ENCODE data around the gene ALDH16A1. TPM values are rescaled to one million over a fixed set of nuclear protein-coding genes. Genes with fewer than 3 reads are reported as not detected.

The ALDH16A1 gene
- total RNA-seq, 1 experiment from 2014 or later = 40.9 TPM

DNA sequence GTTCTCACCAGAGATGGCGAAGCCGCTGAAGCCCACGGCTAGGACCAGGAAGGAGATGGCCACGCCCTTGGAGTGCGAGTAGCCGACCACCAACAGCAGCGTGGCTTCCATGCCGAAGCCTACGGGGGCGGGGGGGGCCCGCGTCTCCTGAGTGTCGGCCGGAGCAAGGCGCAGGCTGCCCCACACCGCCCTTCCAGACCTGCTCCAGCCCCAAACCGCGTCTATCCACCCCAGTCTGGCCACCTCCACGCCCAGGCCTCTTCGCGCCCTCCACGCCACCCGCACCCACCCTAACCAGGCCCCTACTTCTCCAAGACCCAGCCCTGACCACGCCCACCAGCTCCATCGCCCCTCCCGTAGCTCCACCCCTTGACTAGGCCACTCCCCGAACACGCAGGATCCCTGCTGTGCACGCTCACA, 21.7 kb upstream of the ALDH16A1 start:
- ChIA-PET CTCF (no interaction called here), POLR2A (ENCODE audit: unreplicated experiment) (no interaction called here)
- Histone ChIP-seq H3K4me2 (no peak overlapping the region), H3K36me3 (ENCODE audit: low read depth) (no peaks in the 10 kb centered on the region), H3K9me2 (ENCODE audit: insufficient read depth) (no peaks in the 10 kb centered on the region), H2AFZ (no peak overlapping the region), H4K20me1 (ENCODE audit: insufficient read depth) (no peaks in the 10 kb centered on the region), H3K79me2 (ENCODE audit: low read depth) (no peaks in the 10 kb centered on the region), H3K27ac (no peak overlapping the region), H3F3A (ENCODE audit: insufficient read depth, low read depth) (peaks cover 6% of the 10 kb centered on the region; the same call in 1 of the 2 replicates), H3K4me1 (replicated peaks; ENCODE audit: insufficient read depth) (no peaks in the 10 kb centered on the region), H3K27me3 (ENCODE audit: insufficient read depth, low read depth) (peaks cover 46% of the 10 kb centered on the region), H3K9me3 (ENCODE audit: insufficient read depth, low read depth) (no peaks in the 10 kb centered on the region), H3K4me3 (no peak overlapping the region)
- intact Hi-C loops (cut with micrococcal nuclease; ENCODE audit: unreplicated experiment) = no loop called here
- DNase-seq = no peak
- no TSS peak for BruUV-seq (replicated peaks)
- no peak for TF ChIP-seq EZH2 (IDR thresholded peaks at IDR 0.05; ENCODE audit: low read depth)
- TF ChIP-seq, protein P1, sequence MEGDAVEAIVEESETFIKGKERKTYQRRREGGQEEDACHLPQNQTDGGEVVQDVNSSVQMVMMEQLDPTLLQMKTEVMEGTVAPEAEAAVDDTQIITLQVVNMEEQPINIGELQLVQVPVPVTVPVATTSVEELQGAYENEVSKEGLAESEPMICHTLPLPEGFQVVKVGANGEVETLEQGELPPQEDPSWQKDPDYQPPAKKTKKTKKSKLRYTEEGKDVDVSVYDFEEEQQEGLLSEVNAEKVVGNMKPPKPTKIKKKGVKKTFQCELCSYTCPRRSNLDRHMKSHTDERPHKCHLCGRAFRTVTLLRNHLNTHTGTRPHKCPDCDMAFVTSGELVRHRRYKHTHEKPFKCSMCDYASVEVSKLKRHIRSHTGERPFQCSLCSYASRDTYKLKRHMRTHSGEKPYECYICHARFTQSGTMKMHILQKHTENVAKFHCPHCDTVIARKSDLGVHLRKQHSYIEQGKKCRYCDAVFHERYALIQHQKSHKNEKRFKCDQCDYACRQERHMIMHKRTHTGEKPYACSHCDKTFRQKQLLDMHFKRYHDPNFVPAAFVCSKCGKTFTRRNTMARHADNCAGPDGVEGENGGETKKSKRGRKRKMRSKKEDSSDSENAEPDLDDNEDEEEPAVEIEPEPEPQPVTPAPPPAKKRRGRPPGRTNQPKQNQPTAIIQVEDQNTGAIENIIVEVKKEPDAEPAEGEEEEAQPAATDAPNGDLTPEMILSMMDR (conservative IDR thresholded peaks at IDR 0.05) = no peak

DNA sequence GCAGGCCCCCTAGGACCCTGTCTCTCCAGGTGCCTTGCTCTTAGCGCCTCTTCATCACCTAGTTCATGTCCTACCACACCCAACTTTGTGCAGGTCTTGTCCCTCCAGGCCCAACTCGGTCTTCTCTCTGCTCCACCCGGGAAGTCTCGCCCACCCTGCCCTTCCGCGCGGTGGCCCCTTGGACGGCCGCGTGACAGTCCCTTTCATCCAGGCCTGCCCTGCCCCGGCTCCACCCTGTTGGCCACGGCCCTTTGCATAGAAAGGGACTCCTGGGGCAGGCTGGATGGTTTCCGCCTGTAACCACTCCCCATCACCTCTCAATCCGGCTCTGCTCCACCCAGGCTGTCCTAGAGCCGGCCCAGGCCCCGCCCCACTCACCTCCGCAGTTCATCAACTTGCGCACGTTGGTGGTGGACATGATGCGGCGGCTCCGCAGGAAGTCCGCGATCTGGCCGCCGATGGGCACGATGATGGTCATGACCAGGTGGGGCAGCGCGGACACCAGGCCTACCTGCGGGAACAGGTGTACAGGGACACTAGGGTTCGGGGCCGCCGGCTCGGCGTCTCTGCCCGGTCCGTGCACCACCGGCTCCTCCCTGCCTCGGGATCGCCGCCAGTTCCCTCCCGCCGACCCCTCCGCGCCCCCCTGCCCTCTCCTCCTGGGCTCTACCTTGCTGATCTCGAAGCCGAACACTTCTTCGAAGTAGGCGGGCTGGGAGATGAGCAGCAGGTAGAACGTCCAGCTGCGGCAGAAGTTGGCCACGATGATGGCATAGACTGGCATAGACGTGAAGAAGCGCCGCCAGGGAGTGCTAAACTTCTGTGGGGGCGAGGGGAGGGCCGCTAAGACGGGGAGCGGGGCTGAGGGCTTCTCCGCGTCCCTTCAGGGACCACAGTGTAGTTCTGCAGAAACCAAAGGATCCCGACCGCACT, 20.6 kb upstream of the ALDH16A1 start:
- Histone ChIP-seq H3K36me3 (ENCODE audit: low read depth) (no peaks in the 10 kb centered on the region), H3F3A (ENCODE audit: insufficient read depth, low read depth) (peaks cover 6% of the 10 kb centered on the region; the same call in 1 of the 2 replicates), H3K79me2 (ENCODE audit: low read depth) (no peaks in the 10 kb centered on the region), H4K20me1 (ENCODE audit: insufficient read depth) (no peaks in the 10 kb centered on the region), H3K4me1 (replicated peaks; ENCODE audit: insufficient read depth) (no peaks in the 10 kb centered on the region), H3K9me3 (ENCODE audit: insufficient read depth, low read depth) (no peaks in the 10 kb centered on the region), H3K4me2 (no peak overlapping the region), H3K27ac (no peak overlapping the region), H3K4me3 (no peak overlapping the region), H3K27me3 (ENCODE audit: insufficient read depth, low read depth) (peaks cover 41% of the 10 kb centered on the region), H2AFZ (no peak overlapping the region), H3K9me2 (ENCODE audit: insufficient read depth) (no peaks in the 10 kb centered on the region)
- no TSS peak for BruUV-seq (replicated peaks)
- DNase-seq = no peak
- TF ChIP-seq, protein P1 (conservative IDR thresholded peaks at IDR 0.05) = no peak
- TF ChIP-seq EZH2 (IDR thresholded peaks at IDR 0.05; ENCODE audit: low read depth) = no peak
- intact Hi-C loops (cut with micrococcal nuclease; ENCODE audit: unreplicated experiment) = no loop called here
- ChIA-PET POLR2A (ENCODE audit: unreplicated experiment) (no interaction called here), CTCF (no interaction called here)

DNA sequence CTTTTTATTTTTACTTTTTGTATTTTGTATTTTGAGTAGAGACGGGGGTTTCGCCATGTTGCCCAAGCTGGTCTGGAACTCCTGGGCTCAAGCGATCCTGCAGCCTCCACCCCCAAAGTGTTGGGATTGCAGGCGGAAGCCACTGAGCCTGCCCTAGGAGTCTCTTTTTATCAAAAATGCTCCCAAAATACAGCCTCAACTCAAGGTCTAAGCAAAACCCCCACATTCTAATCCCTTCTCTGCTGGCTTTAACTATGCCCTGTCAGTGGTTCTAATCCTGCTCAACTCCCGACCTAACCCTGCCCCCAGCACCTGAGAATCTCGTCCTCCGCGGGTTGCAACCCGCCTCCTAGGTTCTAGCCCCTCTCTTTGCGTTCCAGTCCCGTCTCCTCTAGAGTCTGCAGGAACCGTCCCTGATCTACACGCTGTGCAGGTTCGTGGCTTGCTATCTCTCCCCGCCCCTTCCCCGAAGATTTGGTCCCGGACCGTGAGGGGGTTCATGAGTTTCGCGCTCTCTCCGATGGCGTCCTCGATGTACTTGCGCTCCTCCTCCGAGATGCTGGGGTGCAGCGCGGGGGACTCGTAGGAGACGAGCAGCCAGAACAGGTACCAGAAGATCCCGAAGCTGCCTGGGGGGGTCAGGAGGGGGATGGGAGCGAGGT, 19.7 kb upstream of the ALDH16A1 start:
- no peaks in the 10 kb centered on the region for H3K36me3 ChIP-seq (ENCODE audit: low read depth)
- TF ChIP-seq, protein P1 (conservative IDR thresholded peaks at IDR 0.05) = no peak
- no peak for TF ChIP-seq EZH2 (IDR thresholded peaks at IDR 0.05; ENCODE audit: low read depth)
- no peaks in the 10 kb centered on the region for H3K79me2 ChIP-seq (ENCODE audit: low read depth)
- no peaks in the 10 kb centered on the region for H3K9me3 ChIP-seq (ENCODE audit: insufficient read depth, low read depth)
- no peak overlapping the region for H3K4me2 ChIP-seq
- H3K9me2 ChIP-seq (ENCODE audit: insufficient read depth) = no peaks in the 10 kb centered on the region
- H3K4me1 ChIP-seq (replicated peaks; ENCODE audit: insufficient read depth) = no peaks in the 10 kb centered on the region
- no TSS peak for BruUV-seq (replicated peaks)
- no peaks in the 10 kb centered on the region for H4K20me1 ChIP-seq (ENCODE audit: insufficient read depth)
- intact Hi-C loops (cut with micrococcal nuclease; ENCODE audit: unreplicated experiment) = no loop called here
- no peak for DNase-seq
- no peak overlapping the region for H2AFZ ChIP-seq
- H3F3A ChIP-seq (ENCODE audit: insufficient read depth, low read depth) = peaks cover 6% of the 10 kb centered on the region; the same call in 1 of the 2 replicates
- CTCF ChIA-PET = interaction anchor here (0.6 kb wide), 1 partner anchor 69 kb away, joined by 7 read pairs; no protein-coding TSS in a partner anchor
- peaks cover 41% of the 10 kb centered on the region for H3K27me3 ChIP-seq (ENCODE audit: insufficient read depth, low read depth)
- no peak overlapping the region for H3K27ac ChIP-seq
- H3K4me3 ChIP-seq = no peak overlapping the region
- POLR2A ChIA-PET (ENCODE audit: unreplicated experiment) = no interaction called here
